ENCODE data around the gene GLIPR1L2. TPM values are rescaled to one million over a fixed set of nuclear protein-coding genes. Genes with fewer than 3 reads are reported as not detected.

GLIPR1L2 gene
- total RNA-seq, 2 donors from 2014 or later, result 1.4 to 1.8 TPM

GRCh38 chr12:75481013-75481705 lies 90.3 kb downstream of the GLIPR1L2 start:
- WGBS, result 38% methylated on average over 5 of the region's 5 CpGs
- H3K27ac ChIP-seq, result peak overlapping the region; percentile 57 to 67
- no peaks in the 10 kb centered on the region for H3K36me3 ChIP-seq
- no peak for TF ChIP-seq CTCF (IDR thresholded peaks at IDR 0.05)
- DNase-seq (ENCODE audit: low spot score), result no peak
- no peaks in the 10 kb centered on the region for H3K27me3 ChIP-seq (replicated peaks; ENCODE audit: insufficient read depth)
- peak overlapping the region; percentile 14 to 21 for H3K4me3 ChIP-seq
- intact Hi-C loops (cut with DNase I), result loop anchor here (5.0 kb wide), 1 partner anchor 89 kb away; the partner anchor contains the start of gene GLIPR1L2
- H3K4me1 ChIP-seq (replicated peaks), result no peaks in the 10 kb centered on the region
- no peaks in the 10 kb centered on the region for H3K9me3 ChIP-seq

GRCh38 chr12:75481774-75482173 lies 90.9 kb downstream of the GLIPR1L2 start:
- Histone ChIP-seq H3K27ac (no peak overlapping the region), H3K36me3 (no peaks in the 10 kb centered on the region), H3K27me3 (replicated peaks; ENCODE audit: insufficient read depth) (no peaks in the 10 kb centered on the region), H3K9me3 (no peaks in the 10 kb centered on the region), H3K4me1 (replicated peaks) (no peaks in the 10 kb centered on the region), H3K4me3 (peak overlapping the region in 1 of 2 donors; percentile 14)
- no peak for DNase-seq (ENCODE audit: low spot score)
- intact Hi-C loops (cut with DNase I), result loop anchor here (5.0 kb wide), 1 partner anchor 89 kb away; the partner anchor contains the start of gene GLIPR1L2
- WGBS, result 84% methylated on average over 4 of the region's 4 CpGs
- no peak for TF ChIP-seq CTCF (IDR thresholded peaks at IDR 0.05)
- no peak for TF ChIP-seq POLR2A (IDR thresholded peaks at IDR 0.05)
- TF ChIP-seq POLR2AphosphoS5 (IDR thresholded peaks at IDR 0.05), result no peak

Other genes with a start within 250 kb of the GLIPR1L2 start
- 1 to 10 TPM; 3.0 to 4.7 TPM for gene KCNC2, start 181.2 kb upstream of the GLIPR1L2 start, total RNA-seq
- gene CAPS2, start 60.8 kb upstream of the GLIPR1L2 start, total RNA-seq, result 10 to 100 TPM in 1 of 2 donors, 1 to 10 TPM in 1; 7.9 to 29.8 TPM
- 1 to 10 TPM in 1 of 2 donors, not detected in 1; 1.0 TPM for gene GLIPR1L1, start 56.4 kb upstream of the GLIPR1L2 start, total RNA-seq
- 1 to 10 TPM; 2.7 to 10.0 TPM for gene GLIPR1, start 89.7 kb downstream of the GLIPR1L2 start, total RNA-seq
- gene KRR1, start 120.5 kb downstream of the GLIPR1L2 start, total RNA-seq, result 10 to 100 TPM; 21.6 to 34.7 TPM